ENCODE measurements around the gene WWOX.
"Not testable (repeated sequence)": the region's sequence is repeated elsewhere in the genome, so short reads cannot be mapped to it uniquely, and the experiment has no call there.

The WWOX gene

DNA sequence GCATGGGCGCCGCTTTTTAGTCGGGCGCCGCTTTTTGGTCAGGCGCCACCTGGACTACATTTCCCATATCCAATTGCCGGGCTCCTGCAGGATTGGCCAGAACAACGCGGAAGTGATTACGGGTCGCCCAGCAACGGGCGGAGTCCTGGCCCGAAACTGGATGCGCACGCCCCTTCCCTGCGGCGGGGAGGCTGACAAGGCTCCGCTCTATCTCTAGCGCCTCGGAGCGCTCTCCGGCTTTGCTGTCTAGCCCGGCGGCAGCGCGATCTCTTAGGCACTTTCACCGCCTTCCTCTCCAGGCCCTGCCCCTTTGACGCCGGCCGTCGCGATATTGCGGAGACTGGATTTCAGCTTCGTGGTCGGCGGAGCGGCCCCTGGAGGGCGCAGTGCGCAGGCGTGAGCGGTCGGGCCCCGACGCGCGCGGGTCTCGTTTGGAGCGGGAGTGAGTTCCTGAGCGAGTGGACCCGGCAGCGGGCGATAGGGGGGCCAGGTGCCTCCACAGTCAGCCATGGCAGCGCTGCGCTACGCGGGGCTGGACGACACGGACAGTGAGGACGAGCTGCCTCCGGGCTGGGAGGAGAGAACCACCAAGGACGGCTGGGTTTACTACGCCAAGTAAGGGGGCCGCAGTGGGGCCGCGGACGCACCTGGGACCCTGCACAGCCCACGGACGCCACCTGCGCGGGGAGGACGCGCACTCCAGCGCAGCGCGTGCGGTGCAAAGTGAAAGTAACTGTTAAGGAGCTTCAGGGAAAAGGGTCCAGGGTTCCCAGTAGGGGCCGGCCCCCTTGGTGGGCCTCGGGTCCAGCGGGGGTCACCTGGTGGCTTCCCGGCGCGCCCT is at the start of gene WWOX:
Gene WWOX (plus strand): TSS at position 384 of the 841 bp plus-strand sequence.
- peak; percentile 56 to 98 (median 95) for DNase-seq

DNA sequence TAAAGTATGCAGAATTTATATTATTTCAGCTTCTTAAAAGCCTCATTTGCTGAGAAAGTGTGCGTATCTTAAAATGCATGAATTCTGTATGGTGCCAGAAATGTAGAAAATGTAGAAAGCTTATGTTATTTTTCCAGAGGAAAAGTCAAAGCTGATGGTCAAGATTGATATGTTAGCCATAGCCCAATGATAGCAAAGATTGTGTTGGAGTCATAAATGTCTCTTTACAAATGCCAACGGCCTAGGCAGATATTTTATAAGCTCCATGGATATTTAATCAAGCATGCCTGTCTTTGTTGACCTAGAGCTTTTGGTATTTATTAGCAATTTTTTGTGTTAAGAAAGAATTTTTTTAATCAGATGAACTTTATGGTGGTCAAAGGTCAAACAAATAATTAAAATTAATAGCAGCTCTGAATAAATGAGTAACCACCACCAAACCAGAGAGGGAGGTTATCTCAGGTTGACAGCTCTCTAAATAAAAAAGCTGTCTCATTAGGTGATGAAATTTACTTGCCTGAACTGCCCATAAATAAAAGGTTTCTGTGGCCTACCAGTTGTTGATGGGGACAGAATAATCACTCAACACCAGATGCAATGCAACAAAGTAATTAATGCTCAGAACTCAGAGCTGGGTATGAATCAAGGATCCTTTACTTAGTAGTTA is 48.6 kb upstream of the WWOX start:
- DNase-seq, result no peak

DNA sequence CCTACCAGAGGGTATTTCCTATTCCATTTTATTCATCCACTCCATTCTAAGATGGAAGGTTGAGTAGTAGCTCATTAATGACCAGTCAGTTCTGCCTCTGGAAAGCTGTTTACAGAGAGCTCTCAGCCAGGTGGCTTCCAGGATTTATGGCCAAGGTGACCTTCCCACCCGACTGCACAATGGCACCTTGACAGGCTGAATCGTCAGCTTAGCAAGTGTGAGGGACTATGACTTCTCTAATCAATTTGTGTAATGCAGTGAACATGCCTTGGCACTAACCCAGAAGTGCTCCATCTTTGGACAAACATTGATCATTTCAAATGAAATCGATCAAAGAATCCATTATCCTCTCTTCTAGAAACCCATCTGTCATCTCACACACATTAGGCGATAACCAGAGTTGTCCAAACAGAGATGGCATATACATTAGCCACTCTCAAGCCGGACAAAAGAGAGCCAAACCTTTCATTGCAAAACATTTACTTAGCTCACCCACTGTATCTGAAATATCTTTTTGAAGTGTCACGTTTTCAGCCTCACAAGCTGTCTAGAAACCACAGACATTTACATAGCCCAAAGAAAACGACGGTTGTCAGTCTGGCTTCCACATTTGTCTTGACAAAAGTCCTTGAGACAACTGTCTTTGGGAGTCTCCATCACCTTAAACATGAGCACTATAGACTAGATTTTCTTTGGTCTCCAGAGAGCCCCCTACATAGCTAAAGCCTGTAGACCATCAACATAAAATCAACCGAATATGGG is 41.5 kb upstream of the WWOX start:
- no peak for DNase-seq

DNA sequence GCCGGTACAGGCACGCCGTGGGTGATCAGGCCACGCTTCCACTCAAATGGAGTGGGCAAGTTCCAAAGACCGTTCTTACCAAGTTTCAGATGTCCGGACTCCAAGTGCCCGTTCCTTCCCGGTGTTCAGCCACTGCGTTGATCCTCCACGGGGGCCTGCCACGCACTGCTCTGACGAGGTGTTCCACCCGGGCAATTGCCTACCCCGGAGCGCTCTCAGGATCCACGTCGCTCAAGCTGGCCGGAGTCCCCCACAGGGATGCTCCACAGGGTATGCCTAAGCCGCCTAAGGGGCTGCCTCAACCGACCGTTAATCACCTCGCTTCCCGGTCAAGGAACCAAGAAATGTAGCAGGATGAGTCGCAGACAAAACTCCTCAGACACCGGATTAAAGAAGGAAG is 39.6 kb upstream of the WWOX start:
- not testable (repeated sequence) for DNase-seq

DNA sequence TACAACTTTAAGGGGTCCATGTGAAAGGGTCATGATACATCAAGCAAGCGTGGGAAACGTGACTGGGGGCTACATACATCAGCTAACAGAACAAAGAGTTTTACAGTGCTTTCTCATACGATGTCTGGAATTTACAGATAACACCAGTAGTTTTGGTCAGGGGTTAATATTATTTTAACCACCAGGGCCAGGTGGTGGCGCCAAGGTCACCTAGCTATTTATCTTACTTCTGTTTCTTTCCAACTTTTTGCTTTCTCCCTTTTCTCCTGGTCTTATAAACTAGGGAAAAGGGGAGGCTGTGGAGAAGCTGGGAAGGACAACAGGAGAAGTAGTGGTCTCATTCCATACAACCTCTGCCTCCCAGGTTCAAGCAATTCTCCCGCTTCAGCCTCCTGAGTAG is 39.2 kb upstream of the WWOX start:
- no peak for DNase-seq

DNA sequence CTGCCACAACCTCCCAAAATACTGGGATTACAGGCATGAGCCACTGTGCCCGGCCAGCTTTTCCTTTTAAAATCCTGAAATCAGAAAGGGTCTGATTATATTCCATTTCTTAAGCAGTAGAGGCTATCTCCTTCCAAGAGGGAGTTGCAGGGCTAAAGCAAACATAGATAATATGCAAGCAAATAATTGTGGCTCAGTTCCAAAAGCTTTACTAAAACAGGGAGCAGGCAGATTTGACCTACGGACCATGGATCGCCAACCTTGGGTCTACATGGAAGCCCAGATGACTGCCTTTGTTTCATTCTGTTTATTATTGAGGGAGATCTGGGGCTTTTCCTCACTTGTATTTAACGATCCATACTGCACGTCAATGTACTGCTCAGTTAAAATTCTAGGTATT is 38.6 kb upstream of the WWOX start:
- no peak for DNase-seq

DNA sequence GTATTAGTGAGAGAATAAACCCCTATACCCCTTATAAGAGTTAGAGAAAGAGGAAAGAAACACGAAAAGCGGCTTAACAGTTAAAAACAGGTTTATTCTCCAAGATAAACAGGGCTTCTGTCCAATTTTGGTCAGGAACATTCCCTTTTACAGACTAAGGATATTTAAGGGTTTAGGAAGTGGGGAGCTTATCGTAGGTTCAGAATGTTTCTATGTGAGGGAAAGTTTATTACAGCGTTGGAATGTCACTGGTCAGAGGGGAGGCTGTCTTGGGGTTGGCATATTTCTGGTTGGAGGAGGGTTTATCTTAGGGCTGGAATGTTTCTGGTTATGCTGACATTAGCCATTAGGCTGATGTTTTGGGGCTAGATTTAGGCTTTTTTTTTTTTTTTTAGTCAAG is 34.1 kb upstream of the WWOX start:
- no peak for DNase-seq

DNA sequence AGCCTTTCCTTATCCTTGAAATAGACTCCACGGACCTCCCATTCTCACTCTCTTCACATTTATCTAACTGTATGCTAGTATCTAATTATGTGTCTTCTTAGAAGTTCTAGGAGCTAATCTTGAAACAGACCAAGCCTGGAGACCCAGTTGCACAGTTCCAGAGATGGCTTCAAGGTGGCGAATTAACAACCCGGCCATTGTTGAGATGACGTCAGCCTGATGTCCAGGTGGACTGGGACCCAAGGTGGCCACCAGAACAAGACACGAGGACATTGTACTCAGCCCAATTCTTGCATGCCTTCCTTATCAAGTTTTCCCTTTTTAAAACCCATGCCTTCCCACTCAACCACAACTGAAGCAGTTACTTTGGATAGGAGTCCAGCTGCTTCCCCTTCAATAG is 29.5 kb upstream of the WWOX start:
- no peak for DNase-seq

DNA sequence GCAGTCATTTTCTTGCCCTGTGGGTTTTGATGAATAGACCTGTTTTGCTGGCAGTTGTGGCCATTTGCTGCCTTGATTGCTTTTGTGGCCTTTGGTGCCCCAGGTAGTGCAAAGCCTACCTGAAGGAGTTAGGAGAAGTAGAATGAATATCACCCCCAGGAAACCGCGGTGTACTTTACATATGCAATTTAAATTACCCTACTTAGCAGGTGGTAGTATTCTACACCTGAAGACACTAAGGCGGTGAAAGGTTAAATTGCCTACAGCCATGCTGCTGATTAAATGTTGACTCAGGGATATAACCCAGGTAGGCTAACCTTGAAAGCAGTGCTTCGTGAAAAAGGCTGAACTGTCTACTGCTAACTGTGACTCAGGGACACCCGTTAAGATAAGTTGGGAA is 27.2 kb upstream of the WWOX start:
- no peak for DNase-seq

DNA sequence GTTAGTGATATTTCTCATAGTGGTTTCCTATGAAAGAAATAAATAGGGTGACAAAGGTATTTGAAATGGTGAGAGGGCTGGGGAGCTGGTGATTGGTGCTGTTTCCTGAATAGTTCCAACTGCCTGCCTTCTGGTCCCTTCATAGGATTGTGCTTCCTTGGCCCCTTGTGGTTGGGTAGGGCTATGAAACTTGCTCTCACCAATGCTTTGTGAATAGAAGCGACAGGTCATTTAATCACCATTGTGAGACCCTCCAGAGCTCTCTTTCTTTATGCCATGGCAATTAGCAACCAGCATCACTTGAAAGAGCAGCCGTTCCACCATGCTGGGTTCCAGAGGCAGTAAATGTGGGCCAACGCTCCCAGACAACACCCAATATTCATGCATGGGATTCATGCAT is 23.7 kb upstream of the WWOX start:
- no peak for DNase-seq

DNA sequence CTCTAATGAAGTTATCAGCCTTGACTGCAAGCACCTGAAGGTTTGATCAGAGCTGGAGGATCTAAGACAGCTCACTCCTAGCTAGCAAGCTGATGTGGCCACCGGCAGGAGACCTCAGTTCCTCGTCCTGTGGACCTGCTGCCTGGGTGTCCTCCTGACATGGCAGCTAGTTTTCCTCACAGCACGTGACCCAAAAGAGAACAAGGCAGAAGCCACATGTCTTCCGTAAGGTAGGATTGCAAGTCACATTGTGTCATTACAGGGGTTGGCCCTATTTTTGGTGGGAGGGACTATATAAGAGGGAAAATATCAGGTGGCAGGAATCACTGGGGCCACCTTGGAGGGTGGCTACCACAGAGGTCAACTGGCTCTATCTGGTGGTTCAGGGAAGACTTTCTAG is 18.1 kb upstream of the WWOX start:
- no peak for DNase-seq

DNA sequence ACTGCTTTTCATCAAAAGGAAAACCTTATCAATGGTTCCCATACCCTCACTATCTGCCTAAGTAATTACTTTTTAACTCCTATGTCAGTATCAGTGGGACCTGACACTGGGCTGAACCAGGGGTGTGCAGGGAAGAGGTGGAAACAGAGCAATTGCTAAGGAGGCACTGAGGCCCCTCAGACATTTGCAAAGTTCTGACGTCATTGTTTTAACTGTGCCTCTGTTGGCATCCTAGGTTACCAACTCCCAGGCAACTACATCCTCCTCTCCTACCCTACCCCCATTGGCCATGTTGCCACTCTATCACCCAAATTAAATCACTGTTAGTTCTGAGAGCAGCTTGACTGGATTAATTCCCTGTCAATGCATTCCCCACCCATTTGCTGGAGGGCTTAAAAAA is 8.0 kb upstream of the WWOX start:
- no peak for DNase-seq

DNA sequence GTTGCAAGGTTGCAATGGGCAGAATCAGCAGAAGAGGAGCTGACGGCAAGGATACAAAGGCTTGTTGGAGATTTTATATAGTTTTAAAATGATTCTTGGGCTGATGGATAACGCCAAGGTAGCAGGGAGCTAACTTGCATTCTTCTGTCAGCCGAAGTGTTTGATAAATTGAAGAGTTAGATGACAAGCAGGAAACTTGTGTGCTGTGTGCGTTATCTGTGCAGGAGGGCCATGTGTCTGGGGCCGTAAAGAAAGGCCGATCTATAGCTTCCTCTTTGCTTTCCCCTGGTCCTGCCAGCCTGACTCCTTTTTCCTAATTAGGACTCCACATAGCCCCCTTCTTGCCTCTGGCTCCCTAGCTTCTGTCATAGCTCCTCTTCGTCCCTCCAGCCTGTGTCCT is 6.7 kb upstream of the WWOX start:
- DNase-seq, result no peak

DNA sequence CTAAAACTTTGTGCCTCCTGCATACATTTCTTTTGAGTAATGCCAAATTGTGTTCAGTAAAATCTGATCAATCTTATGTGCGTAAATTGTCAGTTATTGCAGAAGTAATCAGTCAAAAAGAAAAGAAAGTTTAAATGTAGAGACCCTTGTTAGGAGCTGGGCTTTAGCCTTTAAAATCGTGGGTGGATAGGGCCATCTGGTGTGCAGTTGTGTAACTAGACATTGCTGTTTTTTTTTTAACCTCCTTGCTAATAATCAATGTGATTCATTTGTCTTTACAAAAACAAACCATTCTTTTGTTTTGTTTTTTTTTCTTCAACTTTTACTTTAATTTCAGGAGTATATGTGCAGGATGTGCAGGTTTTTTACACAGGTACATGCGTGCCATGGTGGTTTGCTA is 5.3 kb upstream of the WWOX start:
- DNase-seq, result no peak

DNA sequence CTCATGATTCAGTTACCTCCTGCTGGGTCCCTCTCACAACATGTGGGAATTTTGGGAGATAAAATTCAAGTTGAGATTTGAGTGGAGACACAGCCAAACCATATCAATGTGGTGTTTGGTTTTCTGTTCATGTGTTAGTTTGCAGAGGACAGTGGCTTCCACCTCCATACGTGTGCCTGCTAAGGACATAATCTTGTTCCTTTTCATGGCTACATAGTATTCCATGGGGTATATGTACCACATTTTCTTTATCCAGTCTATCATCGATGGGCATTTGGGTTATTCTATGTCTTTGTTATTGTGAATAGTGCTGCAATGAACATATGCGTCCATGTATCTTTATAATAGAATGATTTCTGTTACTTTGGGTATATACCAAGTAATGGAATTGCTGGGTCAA is 4.5 kb upstream of the WWOX start:
- DNase-seq, result no peak

DNA sequence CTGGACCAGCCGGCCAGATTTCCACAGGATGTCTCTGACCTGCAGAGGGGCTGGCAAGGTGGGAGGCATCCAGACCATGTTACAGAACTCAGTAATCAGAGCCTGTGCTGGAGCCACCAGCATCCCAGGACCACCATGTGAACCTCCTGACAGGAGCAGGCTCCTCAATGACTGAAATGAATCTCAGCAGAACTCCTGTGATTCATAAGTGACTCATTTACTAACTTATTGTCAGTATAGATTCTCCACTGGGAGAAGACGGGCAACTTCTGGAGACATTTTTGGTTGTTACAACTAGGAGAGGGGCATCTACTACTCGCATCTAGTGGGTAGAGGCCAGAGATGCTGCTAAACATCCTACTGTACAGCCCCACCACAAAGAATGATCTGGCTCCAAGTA is 3.1 kb upstream of the WWOX start:
- no peak for DNase-seq

DNA sequence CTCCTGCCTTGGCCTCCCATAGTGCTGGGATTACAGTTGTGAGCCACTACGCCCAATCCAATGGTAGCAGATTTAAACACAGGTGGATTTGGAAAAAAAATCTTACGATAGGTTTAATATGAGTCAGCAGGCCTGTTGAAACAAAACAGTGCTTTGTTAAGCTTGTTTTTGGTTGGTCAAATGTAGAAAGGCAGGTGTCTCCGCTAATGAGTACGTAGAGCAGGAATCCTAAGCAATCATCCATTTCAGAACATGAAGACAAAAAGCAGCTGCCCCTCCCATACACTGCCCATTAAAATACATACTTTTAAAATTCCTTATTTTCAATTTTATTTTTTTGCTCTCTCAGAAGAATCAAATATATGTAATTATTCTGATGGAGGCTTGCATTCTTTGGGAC is 1.9 kb upstream of the WWOX start:
- DNase-seq, result no peak

DNA sequence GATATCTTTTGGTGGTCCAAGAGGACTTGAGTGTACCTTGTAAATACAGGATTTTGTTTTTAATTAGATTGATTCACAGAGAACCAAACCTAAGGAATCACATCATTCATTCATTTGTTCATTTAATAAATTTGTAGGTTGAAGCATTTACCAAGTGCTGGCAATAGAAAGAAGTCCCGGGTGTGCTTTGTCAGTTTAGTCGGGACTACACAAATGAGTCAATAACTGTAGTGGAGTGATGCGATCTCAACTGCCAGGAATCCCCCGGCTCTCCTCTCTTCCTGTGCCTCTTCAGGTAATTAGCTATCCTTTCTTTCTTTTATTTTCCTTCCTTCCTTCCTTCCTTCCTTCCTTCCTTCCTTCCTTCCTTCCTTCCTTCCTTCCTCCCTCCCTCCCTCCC is 1.4 kb upstream of the WWOX start:
- DNase-seq, result no peak

DNA sequence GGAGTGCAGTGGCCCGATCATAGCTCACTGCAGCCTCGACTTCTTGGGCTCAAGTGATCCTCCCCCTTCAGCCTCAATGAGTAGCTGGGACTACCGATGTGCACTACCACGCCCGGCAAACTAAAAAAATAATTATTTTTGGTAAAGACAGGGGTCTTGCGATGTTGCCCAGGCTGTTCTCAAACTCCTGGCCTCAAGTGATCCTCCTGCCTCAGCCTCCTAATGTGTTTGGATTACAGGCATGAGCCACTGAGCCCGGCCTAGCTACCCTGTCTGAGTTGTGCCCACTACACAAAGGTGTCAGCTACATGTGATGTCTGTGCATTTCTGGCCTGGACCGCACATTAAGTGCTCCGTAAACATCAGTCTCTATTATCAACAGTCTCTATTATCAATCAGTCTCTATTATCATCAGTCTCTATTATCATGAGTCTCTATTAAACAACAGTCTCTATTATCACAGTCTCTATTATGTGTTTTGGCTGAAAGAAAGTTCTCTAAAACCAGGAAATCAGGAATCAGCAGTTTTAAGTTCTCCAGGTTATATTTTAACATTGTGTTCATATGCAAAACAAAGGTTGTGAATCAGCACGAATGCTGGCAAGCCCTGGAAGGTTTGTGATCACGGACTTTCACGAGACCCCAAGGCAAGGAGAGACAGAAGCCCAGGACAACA is 721 bp upstream of the WWOX start:
- DNase-seq, result no peak

DNA sequence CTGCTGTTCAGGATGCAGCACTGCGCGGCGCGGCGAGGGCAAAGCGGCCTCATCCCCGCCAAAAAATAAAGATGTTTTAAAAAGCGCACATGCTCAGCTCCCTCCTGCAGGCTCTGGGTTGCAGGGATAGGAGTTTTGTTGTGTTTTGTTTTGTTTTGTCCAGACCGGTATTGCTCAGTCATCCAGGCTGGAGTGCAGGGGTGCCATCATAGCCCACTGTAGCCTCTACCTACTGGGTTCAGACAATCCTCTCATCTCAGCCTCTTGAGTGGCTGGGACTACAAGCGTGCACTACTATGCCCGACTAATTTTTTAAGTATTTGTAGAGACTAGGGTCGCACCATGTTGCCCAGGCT is 636 bp downstream of the WWOX start:
- peak in 3 of 56 donors; percentile 21 to 34 (median 23) for DNase-seq

DNA sequence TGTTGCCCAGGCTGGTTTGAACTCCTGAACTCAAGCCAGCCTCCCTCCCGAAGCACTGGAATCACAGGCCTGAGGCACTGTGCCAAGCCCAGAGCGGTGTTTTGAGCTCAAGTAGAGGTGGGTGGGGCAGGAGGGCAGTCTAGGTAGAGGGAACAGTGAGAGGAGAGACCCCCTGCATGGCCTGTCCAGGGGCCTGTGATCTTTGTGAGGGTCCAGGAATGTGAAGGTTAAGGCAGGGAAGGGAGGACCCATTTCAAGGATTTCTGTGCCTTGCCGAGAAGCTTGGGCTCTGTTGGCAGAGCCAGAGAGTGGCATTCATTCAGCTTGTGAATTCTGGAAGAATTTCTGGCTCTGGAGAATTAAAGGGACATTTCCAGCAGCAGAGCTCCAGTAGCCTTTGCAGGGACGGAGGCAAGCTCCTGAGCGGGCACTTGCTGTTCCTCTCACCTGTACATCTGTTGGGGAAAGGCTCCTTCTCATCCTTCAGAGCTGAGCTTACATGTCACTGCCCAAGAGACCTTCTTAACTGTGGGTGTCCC is 2.7 kb downstream of the WWOX start:
- DNase-seq, result no peak

DNA sequence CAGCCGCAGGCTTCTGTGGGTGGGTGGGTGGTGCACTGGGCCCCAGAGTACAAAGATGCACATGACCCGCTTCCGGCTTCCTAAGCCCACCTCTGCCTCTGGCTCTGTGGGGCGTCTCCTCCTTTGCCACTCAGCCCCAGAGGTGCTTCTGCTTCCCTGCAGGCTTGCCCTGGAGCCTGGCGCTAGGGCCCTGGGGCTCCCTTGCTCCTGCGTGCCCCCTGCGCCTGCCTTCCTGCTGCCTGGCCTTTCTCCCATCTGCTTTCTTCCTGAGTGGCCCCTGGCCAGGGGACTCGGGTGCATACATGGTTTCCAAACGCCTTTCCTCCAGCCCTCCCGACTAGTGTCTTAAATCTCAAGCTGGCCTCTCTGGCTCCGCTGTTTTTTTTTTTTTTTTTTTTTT is 3.4 kb downstream of the WWOX start:
- DNase-seq, result peak in 17 of 56 donors; percentile 1 to 65 (median 33)
